ENCODE measurements around the gene PTPRT.

The PTPRT gene

DNA sequence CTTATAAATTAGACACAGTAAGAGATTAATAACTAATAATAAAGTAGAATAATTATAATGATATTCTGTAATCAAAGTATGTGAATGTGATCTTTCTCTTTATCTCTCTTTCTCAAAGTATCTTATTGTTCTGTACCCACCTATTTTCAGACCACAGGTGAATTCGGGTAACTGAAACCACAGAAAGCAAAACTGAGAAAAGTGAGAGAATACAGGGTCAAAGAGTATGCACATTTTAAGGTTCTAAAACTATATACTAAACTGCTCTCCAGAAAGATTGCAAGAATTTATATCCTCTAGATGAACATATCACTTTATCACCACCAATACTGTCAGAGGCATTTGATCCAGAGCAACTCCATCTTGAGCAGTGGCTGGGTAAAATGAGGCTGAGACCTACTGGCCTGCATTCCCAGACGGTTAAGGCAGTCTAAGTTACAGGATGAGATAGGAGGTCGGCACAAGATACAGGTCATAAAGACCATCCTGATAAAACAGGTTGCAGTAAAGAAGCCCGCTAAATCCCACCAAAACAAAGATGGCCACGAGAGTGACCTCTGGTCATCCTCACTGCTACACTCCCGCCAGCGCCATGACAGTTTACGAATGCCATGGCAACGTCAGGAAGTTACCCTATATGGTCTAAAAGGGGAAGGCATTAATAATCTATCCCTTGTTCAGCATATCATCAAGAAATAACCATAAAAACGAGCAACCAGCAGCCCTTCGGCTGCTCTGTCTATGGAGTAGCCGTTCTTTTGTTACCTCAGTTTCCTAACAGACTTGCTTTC is 211.3 kb downstream of the PTPRT start:
- no peaks in the 10 kb centered on the region for H3K36me3 Mint-ChIP-seq (ENCODE audit: low read depth)
- H3K4me1 Mint-ChIP-seq (ENCODE audit: low read depth), result no peaks in the 10 kb centered on the region
- intact Hi-C loops (cut with micrococcal nuclease), result loop anchor here (10.0 kb wide), 1 partner anchor 64 kb away; no protein-coding TSS in a partner anchor
- no peak overlapping the region for H3K27ac Mint-ChIP-seq
- no peaks in the 10 kb centered on the region for H3K9me3 Mint-ChIP-seq
- no peaks in the 10 kb centered on the region for H3K27me3 Mint-ChIP-seq
- H3K4me3 Mint-ChIP-seq, result no peak overlapping the region

DNA sequence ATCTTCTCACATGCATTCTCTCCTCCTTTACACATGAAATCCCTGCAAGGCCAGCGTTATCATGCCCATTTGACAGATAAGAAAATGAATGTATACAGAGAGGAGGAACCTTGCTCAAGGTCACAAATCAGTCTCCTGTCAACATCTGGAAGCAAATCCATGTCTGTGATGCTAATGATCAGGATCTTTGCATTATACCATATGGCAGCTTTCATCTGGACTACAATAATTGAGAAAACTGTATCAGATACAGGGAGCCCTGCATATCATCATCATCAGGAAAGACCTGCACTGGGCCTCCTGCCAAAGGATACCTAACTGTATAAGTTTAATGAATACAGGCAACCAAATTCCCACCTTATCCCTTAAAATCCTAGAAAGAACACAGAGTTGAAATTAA is 213.7 kb downstream of the PTPRT start:
- Mint-ChIP-seq H3K4me1 (ENCODE audit: low read depth) (no peaks in the 10 kb centered on the region), H3K36me3 (ENCODE audit: low read depth) (no peaks in the 10 kb centered on the region), H3K27me3 (no peaks in the 10 kb centered on the region), H3K9me3 (no peaks in the 10 kb centered on the region), H3K4me3 (no peak overlapping the region), H3K27ac (no peak overlapping the region)
- intact Hi-C loops (cut with micrococcal nuclease), result loop anchor here (10.0 kb wide), 1 partner anchor 61 kb away; no protein-coding TSS in a partner anchor

DNA sequence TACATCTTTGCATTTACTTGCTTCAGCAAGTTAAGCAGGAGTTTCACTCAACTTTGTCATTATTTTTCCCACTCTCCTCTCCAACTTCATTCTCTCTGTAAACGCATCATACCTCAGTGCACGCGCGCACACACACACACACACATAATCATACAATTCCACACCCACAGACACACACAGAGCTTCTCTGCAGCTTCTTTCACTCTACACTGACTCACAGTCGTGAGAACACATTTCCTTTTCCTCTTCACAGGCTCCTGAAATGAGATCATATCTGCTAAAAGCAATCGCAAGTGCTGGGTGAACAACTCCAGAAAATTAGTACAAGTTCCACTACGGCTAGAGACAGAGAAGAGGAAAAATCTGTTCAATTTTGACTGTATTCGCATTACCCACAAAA is 215.4 kb downstream of the PTPRT start:
- Mint-ChIP-seq H3K4me1 (ENCODE audit: low read depth) (no peaks in the 10 kb centered on the region), H3K27me3 (no peaks in the 10 kb centered on the region), H3K9me3 (no peaks in the 10 kb centered on the region), H3K36me3 (ENCODE audit: low read depth) (no peaks in the 10 kb centered on the region), H3K27ac (no peak overlapping the region), H3K4me3 (no peak overlapping the region)
- intact Hi-C loops (cut with micrococcal nuclease), result loop anchor here (10.0 kb wide), 1 partner anchor 60 kb away; no protein-coding TSS in a partner anchor

DNA sequence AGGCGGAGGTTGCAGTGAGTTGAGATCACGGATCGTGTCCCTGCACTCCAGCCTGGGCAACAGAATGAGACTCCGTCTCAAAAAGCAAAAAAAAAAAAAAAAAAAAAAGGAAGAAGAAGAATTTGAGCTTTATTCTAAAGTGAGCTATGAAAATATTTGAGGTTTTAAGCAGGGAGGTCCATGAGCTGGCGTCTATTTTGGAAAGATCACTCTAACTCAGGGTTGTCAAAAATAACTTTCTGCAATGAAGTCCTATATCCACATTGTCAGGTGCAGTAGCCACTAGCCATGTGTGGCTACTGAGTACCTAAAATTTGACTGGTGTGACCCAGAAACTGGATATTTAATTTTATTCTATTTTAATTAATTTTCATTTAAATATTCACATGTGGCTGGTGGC is 217.1 kb downstream of the PTPRT start:
- H3K36me3 Mint-ChIP-seq (ENCODE audit: low read depth), result no peaks in the 10 kb centered on the region

DNA sequence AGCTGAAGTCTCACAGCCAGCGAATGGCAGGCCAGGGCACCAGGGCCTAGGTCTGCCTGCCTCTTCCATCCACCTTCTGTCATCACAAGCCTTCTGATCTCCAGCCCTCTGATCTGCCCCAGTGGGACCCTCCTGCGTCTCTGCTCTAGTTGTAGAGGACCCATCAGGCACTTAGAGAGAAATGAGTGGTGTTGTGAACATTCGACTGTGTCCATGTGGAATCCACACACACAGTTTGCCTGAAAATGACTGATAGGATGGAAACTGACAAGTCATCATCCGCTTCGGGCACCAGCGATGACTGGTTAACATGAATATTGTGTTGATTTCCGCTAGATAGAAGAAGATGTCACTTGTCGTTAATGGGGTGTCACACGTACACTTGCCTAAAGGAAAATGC is 221.0 kb downstream of the PTPRT start:
- Mint-ChIP-seq H3K4me3 (no peak overlapping the region), H3K4me1 (ENCODE audit: low read depth) (no peaks in the 10 kb centered on the region), H3K27me3 (no peaks in the 10 kb centered on the region), H3K27ac (no peak overlapping the region), H3K9me3 (no peaks in the 10 kb centered on the region), H3K36me3 (ENCODE audit: low read depth) (no peaks in the 10 kb centered on the region)
- intact Hi-C loops (cut with micrococcal nuclease), result no loop called here

More for the DNA sequence above, 217.1 kb downstream of the PTPRT start:
- H3K9me3 Mint-ChIP-seq, result no peaks in the 10 kb centered on the region
- no peak overlapping the region for H3K27ac Mint-ChIP-seq
- H3K4me1 Mint-ChIP-seq (ENCODE audit: low read depth), result no peaks in the 10 kb centered on the region
- H3K27me3 Mint-ChIP-seq, result no peaks in the 10 kb centered on the region
- H3K4me3 Mint-ChIP-seq, result no peak overlapping the region
- intact Hi-C loops (cut with micrococcal nuclease), result loop anchor here (10.0 kb wide), 1 partner anchor 58 kb away; no protein-coding TSS in a partner anchor

DNA sequence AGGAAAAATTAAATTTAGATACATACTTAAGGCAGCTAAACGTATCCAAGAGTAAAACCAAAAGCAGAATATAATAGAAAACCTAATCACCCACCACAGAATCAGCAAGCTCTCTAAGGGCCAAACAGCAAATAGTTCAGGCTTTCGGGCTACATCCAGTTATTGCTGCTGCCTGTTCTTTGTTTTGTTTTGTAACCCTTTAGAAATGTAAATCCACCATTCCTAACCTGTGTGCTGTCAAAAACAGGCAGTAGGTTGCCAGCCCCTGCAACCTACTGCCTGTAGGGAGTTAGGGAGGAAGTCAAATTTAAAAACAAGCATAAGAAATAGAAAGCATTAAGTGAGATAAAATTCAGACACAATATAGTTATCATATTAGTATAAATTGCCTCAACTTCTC is 225.9 kb downstream of the PTPRT start:
- H3K27me3 Mint-ChIP-seq, result no peaks in the 10 kb centered on the region
- H3K9me3 Mint-ChIP-seq, result no peaks in the 10 kb centered on the region
- intact Hi-C loops (cut with micrococcal nuclease), result no loop called here
- H3K4me3 Mint-ChIP-seq, result no peak overlapping the region
- H3K27ac Mint-ChIP-seq, result no peak overlapping the region
- no peaks in the 10 kb centered on the region for H3K36me3 Mint-ChIP-seq (ENCODE audit: low read depth)
- no peaks in the 10 kb centered on the region for H3K4me1 Mint-ChIP-seq (ENCODE audit: low read depth)

DNA sequence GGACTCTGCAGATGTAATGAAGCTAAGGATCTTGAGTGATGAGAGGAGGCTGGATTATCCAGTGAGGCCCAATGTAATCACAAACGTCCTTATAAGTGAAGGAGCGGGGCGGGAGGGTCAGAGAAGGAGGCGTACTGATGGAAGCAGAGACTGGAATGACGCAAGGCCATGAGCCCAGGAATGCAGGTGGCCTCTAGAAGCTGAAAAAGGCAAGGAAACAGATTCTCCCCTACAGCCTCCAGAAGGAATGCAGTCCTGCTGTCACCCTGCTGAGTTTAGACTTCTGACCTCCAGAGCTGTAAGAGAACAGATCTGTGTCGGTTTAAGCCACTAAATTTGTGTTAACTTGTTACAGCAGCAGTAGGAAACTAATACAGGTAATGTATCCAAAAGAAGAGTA is 227.9 kb downstream of the PTPRT start:
- intact Hi-C loops (cut with micrococcal nuclease), result no loop called here
- Mint-ChIP-seq H3K4me1 (ENCODE audit: low read depth) (no peaks in the 10 kb centered on the region), H3K36me3 (ENCODE audit: low read depth) (no peaks in the 10 kb centered on the region), H3K9me3 (no peaks in the 10 kb centered on the region), H3K4me3 (no peak overlapping the region), H3K27ac (no peak overlapping the region), H3K27me3 (no peaks in the 10 kb centered on the region)

DNA sequence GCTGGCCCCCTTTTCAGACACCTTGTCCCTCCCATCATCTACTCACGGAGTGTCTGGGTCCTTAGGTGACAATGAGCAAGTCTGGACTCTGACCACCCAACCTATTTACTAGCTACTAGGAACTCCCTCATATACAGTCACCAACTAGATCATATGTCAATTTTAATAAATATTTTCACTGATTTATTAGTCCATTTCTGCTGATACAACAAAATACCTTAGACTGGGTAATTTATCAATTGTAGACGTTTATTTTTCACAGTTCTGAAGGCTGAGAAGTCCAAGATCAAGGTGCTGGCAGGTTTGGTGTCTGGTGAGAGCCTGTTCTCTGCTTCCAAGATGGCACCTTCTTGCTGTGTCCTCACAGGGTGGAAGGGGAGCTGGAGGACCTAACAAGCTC is 229.7 kb downstream of the PTPRT start:
- no peak overlapping the region for H3K27ac Mint-ChIP-seq
- H3K27me3 Mint-ChIP-seq, result no peaks in the 10 kb centered on the region
- H3K4me1 Mint-ChIP-seq (ENCODE audit: low read depth), result no peaks in the 10 kb centered on the region
- H3K9me3 Mint-ChIP-seq, result no peaks in the 10 kb centered on the region
- no peaks in the 10 kb centered on the region for H3K36me3 Mint-ChIP-seq (ENCODE audit: low read depth)
- intact Hi-C loops (cut with micrococcal nuclease), result no loop called here
- H3K4me3 Mint-ChIP-seq, result no peak overlapping the region

DNA sequence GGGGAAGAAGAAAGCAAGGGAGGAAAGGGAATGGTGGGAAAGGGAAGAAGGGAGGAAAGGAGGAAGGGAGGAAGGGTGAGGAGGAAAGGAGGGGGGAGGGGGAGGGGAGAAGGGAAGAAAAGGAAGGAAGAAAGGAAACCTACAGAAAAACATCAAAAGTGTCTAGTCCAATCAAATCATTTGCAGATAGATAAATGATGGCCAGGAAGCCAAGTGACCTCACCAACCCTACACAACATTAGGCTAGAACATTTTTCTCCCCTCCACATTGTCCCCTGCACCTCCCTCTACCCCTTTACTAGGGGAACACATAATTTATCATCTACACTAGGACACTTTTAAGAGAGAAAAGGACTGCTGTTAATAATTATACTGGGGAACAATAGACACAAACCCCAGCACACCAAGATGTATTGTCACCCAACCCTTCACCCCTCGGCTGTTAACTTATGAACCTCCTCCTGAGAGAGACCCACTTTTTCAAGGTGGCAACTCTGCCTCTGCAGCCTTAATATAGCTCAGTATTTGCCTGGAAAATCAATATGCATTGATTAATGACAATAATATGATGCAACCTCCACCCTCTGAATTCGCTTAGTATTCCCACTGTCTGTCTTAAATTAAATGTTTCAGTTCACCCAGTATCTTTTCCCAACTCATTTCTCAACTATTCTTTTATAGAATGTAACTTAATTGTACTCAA is 231.2 kb downstream of the PTPRT start:
- H3K36me3 Mint-ChIP-seq (ENCODE audit: low read depth), result no peaks in the 10 kb centered on the region
- no peak overlapping the region for H3K27ac Mint-ChIP-seq
- intact Hi-C loops (cut with micrococcal nuclease), result no loop called here
- no peak overlapping the region for H3K4me3 Mint-ChIP-seq
- no peaks in the 10 kb centered on the region for H3K4me1 Mint-ChIP-seq (ENCODE audit: low read depth)
- no peaks in the 10 kb centered on the region for H3K9me3 Mint-ChIP-seq
- H3K27me3 Mint-ChIP-seq, result no peaks in the 10 kb centered on the region

DNA sequence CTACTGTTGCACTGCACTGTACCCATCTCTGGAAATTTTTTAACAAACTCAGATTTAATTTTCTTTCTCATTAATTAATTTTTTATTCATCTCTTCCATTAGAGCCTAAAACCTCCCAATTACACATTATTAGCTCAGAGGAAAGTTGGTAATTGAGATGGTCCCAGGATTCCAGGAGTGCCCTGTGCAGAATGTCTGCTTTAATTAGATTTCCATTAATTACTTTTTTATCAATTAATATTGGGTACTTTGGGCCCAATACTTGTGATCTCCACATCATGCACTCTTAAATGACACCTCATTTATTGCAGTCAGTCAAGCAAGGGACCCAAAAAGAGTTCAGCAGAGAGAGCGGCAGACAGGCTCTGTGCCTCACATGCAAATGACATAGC is 232.0 kb downstream of the PTPRT start:
- no peaks in the 10 kb centered on the region for H3K4me1 Mint-ChIP-seq (ENCODE audit: low read depth)
- no peak overlapping the region for H3K27ac Mint-ChIP-seq
- intact Hi-C loops (cut with micrococcal nuclease), result no loop called here
- H3K9me3 Mint-ChIP-seq, result no peaks in the 10 kb centered on the region
- no peak overlapping the region for H3K4me3 Mint-ChIP-seq
- no peaks in the 10 kb centered on the region for H3K27me3 Mint-ChIP-seq
- no peaks in the 10 kb centered on the region for H3K36me3 Mint-ChIP-seq (ENCODE audit: low read depth)

DNA sequence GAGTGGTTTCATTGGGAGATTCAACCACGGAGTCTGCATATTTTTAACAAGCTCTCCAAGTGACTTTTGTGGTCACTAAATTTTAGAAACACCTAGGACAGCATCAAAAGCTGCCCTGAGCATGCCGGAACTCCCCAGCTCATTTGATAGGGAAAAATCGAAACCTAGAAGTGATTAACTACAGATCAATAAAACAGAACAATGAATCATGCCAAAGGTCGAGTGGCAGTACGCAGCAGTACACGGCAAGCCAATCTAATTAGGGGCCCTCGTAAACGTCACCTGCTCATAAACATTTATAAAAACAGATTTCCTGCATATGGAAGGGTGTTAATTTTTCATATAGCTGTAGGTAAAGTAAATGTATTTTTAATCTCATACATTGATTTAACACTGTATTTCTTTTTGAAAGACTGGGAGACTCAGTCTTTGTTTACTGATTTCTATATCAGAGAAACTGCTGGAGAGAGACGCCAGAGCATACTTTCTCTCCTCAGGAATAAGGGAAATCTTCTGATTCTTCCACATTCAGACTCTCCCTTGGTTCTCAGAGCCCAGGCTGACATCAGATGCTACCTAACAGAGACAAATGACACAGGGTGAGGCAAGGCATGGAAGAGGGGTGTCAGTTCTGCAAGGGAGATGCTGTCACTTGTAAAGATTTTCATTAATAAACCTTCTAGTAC is 232.5 kb downstream of the PTPRT start:
- no peaks in the 10 kb centered on the region for H3K27me3 Mint-ChIP-seq
- H3K27ac Mint-ChIP-seq, result no peak overlapping the region
- no peaks in the 10 kb centered on the region for H3K9me3 Mint-ChIP-seq
- H3K4me1 Mint-ChIP-seq (ENCODE audit: low read depth), result no peaks in the 10 kb centered on the region
- H3K4me3 Mint-ChIP-seq, result no peak overlapping the region
- intact Hi-C loops (cut with micrococcal nuclease), result no loop called here
- no peaks in the 10 kb centered on the region for H3K36me3 Mint-ChIP-seq (ENCODE audit: low read depth)

DNA sequence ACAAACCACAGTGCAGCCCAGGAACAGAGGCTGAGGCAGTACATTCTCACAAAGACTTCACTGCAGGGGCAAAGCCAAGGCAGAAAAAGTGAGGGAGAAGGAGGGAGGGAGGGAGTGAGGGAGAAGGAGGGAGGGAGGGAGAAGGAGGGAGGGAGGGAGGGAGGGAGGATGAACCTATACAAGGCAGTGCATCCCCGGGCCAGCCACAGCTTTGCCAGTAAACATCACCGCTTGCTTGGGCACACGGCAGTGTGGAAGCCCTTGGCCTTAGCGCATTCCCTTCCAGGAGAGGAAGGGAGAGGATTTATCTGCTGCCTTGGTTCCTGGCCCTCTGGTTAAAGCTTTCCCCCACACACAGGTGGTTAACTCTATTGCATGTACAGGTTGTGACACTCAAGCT is 234.0 kb downstream of the PTPRT start:
- no peaks in the 10 kb centered on the region for H3K27me3 Mint-ChIP-seq
- no peaks in the 10 kb centered on the region for H3K36me3 Mint-ChIP-seq (ENCODE audit: low read depth)
- no peak overlapping the region for H3K4me3 Mint-ChIP-seq
- intact Hi-C loops (cut with micrococcal nuclease), result no loop called here
- H3K27ac Mint-ChIP-seq, result no peak overlapping the region
- H3K9me3 Mint-ChIP-seq, result peaks cover 8% of the 10 kb centered on the region
- H3K4me1 Mint-ChIP-seq (ENCODE audit: low read depth), result no peaks in the 10 kb centered on the region

DNA sequence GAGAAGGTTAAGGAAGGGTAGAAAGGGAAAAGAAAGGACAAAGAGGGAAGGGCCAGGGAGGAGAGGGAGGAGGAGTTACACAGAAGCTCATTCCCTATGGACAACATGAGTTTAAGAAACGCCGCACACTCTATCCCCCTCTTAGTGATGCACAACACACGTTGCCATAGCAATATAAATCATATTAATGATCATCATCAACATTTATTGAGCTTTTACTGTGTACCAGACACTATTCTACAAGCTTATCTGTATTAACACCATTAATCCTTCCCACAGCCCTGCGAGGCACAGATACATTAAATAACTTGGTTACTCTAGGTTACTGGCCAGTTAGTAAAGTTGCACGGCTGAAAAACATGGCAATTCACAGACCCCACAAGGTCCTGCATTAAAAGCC is 234.8 kb downstream of the PTPRT start:
- Mint-ChIP-seq H3K27me3 (no peaks in the 10 kb centered on the region), H3K27ac (no peak overlapping the region), H3K4me1 (ENCODE audit: low read depth) (no peaks in the 10 kb centered on the region), H3K36me3 (ENCODE audit: low read depth) (no peaks in the 10 kb centered on the region), H3K4me3 (no peak overlapping the region), H3K9me3 (peaks cover 10% of the 10 kb centered on the region)
- intact Hi-C loops (cut with micrococcal nuclease), result no loop called here

DNA sequence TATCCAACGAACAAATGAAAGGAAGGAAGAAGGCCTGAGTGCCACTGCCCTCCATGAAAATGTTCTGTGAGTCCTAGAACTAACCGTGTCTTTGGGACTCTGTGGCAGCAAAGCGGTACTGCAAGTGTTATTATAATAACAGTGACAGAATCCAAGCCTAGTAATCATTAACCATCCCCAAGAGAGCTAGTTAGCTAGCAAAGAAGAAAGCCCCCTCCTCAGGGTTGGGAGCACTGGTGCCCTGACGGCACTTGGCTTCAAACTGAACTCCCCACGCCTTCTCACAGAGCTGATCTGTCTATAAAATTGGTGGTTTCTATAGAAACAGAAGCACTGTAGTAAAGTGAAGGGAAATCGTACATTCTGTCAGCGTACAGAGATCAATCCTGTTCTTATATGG is 239.8 kb downstream of the PTPRT start:
- no peak overlapping the region for H3K4me3 Mint-ChIP-seq
- no peaks in the 10 kb centered on the region for H3K4me1 Mint-ChIP-seq (ENCODE audit: low read depth)
- no peaks in the 10 kb centered on the region for H3K36me3 Mint-ChIP-seq (ENCODE audit: low read depth)
- intact Hi-C loops (cut with micrococcal nuclease), result no loop called here
- no peaks in the 10 kb centered on the region for H3K27me3 Mint-ChIP-seq
- H3K9me3 Mint-ChIP-seq, result peaks cover 26% of the 10 kb centered on the region
- no peak overlapping the region for H3K27ac Mint-ChIP-seq

Data from dendritic cell treated with granulocyte-macrophage colony-stimulating factor and Interleukin-4, amounts not matched to agents 40 ng/mL and 50 ng/mL, for 4 days (primary cell).